Stimulated activated CD4-positive, alpha-beta T cell treated with anti-CD3 and anti-CD28 coated beads, Interleukin-12 subunit alpha, Interleukin-12 subunit beta, amount 100 ng/mL, for 24 hours (primary cell): ENCODE data around the gene KLHL24.
"Not testable (repeated sequence)": the region's sequence is repeated elsewhere in the genome, so short reads cannot be mapped to it uniquely, and the experiment has no call there.

ENCODE experiments used
- DNase-seq, 2 experiments: peaks; one replicate each; pipeline ENCODE4 v3.0.0-alpha.2; 2020; ENCODE audit warnings: low read depth in 2 of 2

Gene KLHL24

DNA sequence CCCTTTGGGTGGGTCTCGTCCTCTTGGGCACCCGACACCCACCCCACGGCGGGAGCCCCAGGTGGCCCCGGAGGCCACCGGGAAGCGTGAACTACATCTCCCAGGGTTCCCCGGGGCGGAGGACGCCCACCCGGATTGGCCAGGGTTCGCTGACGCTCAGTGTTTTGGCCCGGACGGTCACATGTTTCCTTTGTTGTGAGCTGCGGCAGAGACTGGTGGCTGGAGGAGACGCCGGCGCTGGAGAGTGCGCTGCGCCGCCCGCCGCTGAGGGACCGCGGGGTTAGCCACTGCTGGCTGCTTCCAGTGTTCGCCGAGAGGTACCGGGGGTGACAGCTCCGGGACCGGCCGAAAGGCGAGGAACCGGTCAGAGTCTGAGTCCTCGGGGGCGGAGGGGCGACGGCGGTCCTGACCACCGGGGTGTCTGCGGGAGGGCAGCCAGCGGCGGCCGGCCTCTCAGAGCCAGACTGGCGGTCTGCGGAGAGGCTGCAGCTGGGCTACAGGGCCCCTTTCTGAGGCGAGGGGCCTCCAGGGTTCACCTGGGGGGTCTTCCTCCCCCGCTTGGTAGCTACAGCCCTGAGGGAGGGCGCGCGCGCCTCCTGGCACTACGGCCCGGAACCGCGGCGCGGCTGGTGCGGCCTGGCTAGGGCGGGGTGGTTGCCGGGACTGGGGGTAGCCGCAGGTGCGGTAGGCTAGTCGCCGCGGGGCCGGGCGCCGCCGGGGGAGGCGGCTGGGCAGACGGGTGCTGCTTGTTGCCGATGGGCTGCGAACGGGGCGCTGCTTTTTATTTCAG, at the start of gene KLHL24:
Gene KLHL24 (plus strand): TSS at position 193 of the 790 bp plus-strand sequence. CDS start 14,734 bp downstream, outside the sequence.
- peak; percentile 82 to 87 for DNase-seq

DNA sequence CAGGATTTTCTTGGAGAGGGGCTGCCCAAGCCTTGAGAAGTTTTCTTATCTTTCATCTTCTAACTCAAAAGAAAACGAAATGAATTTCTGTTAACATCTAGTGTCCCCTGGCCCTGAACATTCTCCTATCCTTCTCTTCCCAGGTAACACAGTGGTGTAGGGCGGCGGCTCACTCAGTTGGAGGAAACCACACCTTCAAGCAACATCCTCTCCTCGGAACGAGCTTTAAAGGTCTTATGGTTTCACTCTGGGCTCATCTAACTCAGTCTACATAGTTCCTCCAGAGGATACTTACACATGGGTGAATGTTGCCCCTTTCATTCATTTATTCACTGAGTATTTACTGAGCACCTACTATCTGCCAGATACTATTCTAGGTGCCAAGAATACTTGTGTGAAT, 48.9 kb upstream of the KLHL24 start:
- DNase-seq: no peak

DNA sequence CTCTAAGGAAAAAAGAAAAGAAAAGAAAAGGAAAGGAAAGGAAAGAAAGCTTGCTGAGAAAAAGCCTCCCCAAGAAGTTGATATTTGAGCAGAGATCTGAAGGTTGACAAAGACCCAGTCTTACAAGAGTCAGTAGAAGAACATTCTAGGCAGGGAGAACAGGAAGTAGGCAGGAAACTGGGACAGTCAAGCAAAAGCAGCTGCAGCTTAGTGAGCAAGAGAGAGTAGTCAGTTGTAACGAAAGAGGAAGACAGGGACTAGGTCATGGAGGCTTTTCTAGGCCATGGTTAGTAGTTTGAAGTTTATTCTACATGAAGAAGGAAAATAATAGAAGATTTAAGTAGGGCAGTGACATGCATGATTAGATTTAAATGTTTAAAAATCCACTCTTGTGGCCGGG, 48.1 kb upstream of the KLHL24 start:
- no peak for DNase-seq

DNA sequence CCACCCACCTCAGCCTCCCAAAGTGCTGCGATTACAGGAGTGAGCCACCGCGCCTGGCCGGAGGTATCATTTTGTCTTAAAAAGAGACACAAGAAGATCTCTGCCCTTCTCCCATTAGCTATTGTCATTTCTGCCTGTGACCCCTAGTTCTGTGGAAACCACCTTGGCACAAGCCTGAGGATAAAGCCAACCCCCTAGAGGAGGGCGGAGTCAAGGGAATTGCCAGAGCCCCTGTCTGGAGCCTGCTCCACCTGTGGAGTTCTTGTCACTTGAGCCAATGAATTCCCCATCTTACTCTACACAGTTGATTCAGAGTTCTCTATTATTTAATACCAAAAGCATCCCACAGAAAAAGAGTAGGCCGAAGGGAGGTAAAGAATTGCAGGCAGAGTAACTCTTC, 45.0 kb upstream of the KLHL24 start:
- DNase-seq: no peak

GRCh38 chr3:183591881-183592521, 43.4 kb upstream of the KLHL24 start:
- no peak for DNase-seq

GRCh38 chr3:183592821-183593220, 42.6 kb upstream of the KLHL24 start:
- DNase-seq: no peak

GRCh38 chr3:183594636-183595035, 40.8 kb upstream of the KLHL24 start:
- no peak for DNase-seq

GRCh38 chr3:183597959-183598358, 37.5 kb upstream of the KLHL24 start:
- no peak for DNase-seq

GRCh38 chr3:183611326-183611725, 24.1 kb upstream of the KLHL24 start:
- not testable (repeated sequence) for DNase-seq

- no peak for DNase-seq
Measured at GRCh38 chr3:183613366-183614285, 21.8 kb upstream of the KLHL24 start.

GRCh38 chr3:183618542-183618941, 16.9 kb upstream of the KLHL24 start:
- no peak for DNase-seq

DNA sequence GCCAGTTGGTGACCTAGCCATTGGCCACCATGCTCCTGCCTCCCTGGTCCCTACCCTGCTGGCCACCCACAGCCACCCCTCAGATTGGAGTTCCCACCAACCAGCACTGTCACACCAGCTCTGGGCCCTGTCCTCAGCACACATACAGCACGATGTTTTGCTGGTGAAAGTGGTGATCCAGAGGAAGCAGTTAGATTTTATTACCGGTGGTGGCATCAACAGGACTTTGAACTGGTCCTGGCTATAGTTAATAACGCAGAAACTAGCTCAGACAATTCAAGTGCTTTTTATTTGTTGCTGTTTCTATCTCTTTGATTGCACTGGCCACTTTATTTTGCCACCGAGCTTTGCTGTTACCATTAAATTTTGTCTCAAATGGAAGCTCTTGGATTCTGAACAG, 16.4 kb upstream of the KLHL24 start:
- no peak for DNase-seq

DNA sequence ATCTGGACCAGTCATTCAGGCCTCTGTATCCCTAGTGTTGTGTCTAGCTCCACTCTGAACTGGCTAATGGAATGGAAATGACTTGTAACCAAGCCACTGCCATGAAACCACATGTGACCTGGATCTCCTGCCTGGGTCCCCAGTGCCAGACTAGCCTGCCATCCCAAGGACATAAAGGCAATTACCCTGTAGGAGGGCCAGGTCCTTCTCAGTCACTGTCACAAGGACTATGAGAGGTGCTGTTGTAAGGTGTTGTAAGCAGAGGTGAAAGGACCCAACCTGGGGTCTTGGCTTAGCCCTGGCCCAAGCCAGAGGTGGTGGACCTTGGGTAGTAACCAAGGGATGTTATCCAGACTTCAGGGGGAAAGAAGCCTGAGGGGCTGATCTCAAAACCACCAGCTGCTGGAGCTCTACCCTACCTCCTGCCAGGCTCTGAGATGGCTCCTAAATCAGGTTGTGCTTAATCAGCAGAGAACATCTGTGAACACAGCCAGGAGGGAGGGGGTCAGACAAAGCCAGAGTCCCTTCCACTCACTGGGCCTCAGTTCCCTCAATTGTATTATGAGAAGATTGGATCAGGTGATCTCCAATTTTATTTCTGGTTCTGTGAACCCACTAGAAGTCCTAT, 15.7 kb upstream of the KLHL24 start:
- no peak for DNase-seq

- no peak for DNase-seq
Measured at GRCh38 chr3:183620252-183620628, 15.2 kb upstream of the KLHL24 start.

GRCh38 chr3:183622473-183622872, 12.9 kb upstream of the KLHL24 start:
- DNase-seq: not testable (repeated sequence)

GRCh38 chr3:183626877-183627594, 8.4 kb upstream of the KLHL24 start:
- no peak for DNase-seq

GRCh38 chr3:183629546-183630301, 5.7 kb upstream of the KLHL24 start:
- no peak for DNase-seq

DNA sequence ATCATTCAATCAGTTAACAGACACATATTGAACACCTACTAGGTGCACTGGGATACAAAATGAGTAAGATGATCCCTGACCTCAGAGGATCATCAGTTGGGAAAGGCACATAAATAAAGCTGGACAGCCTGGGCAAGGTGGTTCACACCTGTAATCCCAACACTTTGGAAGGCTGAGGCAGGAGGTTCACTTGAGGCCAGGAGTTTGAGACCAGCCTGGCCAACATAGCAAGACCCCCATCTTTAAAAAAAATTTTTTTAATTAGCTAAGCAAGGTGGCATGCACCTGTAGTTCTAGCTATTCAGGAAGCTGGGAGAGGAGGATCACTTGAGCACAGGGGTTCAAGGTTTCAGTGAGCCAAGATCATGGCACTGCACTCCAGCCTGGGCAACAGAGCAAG, 3.7 kb upstream of the KLHL24 start:
- DNase-seq: no peak

DNA sequence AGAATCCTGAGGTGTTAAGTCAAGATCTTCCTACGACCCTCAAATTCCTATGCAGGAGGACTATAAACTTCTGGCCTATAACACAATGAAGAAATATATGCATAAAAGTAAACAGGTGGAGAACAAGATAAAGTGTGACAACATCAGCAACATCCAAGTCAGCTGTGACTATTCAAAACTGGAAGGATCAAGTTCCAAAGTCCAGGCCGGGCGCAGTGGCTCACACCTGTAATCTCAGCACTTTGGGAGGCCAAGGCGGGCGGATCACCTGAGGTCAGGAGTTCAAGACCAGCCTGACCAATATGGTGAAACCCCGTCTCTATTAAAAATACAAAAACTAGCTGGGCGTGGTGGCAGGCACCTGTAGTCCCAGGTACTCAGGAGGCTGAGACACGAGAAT, 2.7 kb upstream of the KLHL24 start:
- not testable (repeated sequence) for DNase-seq

DNA sequence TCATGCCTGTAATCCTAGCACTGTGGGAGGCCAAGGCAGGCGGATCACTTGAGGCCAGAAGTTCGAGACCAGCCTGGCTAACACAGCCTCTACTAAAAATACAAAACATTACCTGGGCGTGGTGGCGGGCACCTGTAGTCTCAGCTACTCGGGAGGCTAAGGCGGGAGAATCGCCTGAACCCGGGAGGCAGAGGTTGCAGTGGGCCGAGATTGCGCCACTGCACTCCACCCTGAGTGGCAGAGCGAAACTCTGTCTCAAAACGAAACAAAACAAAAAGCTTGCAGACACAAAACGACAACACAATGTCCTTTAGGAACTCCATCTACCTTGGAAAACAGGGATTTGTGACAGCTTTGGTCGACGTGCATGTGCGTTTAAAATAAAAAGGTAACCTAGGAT, 716 bp upstream of the KLHL24 start:
- DNase-seq: no peak

GRCh38 chr3:183635107-183635430, 354 bp upstream of the KLHL24 start:
- DNase-seq: no peak
